Mesothelial cell of epicardium (in vitro differentiated cells): ENCODE results near the gene PRR13. TPM values are rescaled to one million over a fixed set of nuclear protein-coding genes. Genes with fewer than 3 reads are reported as not detected.
"Not testable (repeated sequence)": the region's sequence is repeated elsewhere in the genome, so short reads cannot be mapped to it uniquely, and the experiment has no call there.

Experiments used
- DNase-seq, 2 experiments: peaks; one replicate each; pipeline ENCODE4 v3.0.0; 2021; ENCODE audit warnings: low spot score in 2 of 2; ENCODE audit not compliant: unreplicated experiment in 2 of 2
- H3K27ac Mint-ChIP-seq: 2 replicates; pipeline ENCODE4 v1.8.0; 2021; ENCODE audit warnings: mixed read lengths
- H3K27me3 Mint-ChIP-seq: 2 replicates; pipeline ENCODE4 v1.8.0; 2021; ENCODE audit warnings: low read depth, mixed read lengths
- H3K36me3 Mint-ChIP-seq: 2 replicates; pipeline ENCODE4 v1.8.0; 2021; ENCODE audit warnings: mixed read lengths
- H3K4me1 Mint-ChIP-seq: 2 replicates; pipeline ENCODE4 v1.8.0; 2021; ENCODE audit warnings: mixed read lengths
- H3K4me3 Mint-ChIP-seq: 2 replicates; pipeline ENCODE4 v1.8.0; 2021; ENCODE audit warnings: mild to moderate bottlenecking, moderate library complexity, mixed read lengths
- H3K9me3 Mint-ChIP-seq: 2 replicates; pipeline ENCODE4 v1.8.0; 2021; ENCODE audit warnings: mixed read lengths
- total RNA-seq: library from RNA; stranded (reverse); gene quantifications from 3 replicates; pipeline ENCODE4 v1.2.1, GENCODE V29; 2021
- TF ChIP-seq, protein P1 (sequence below): fragments of 200-600 bp; sonication (generic); IDR thresholded peaks from one replicate; pipeline ENCODE4 v1.5.0; 2021; ENCODE audit warnings: antibody characterized with exemption; ENCODE audit not compliant: unreplicated experiment

Gene PRR13
- total RNA-seq, 1 donor from 2014 or later: 76.2 TPM

DNA sequence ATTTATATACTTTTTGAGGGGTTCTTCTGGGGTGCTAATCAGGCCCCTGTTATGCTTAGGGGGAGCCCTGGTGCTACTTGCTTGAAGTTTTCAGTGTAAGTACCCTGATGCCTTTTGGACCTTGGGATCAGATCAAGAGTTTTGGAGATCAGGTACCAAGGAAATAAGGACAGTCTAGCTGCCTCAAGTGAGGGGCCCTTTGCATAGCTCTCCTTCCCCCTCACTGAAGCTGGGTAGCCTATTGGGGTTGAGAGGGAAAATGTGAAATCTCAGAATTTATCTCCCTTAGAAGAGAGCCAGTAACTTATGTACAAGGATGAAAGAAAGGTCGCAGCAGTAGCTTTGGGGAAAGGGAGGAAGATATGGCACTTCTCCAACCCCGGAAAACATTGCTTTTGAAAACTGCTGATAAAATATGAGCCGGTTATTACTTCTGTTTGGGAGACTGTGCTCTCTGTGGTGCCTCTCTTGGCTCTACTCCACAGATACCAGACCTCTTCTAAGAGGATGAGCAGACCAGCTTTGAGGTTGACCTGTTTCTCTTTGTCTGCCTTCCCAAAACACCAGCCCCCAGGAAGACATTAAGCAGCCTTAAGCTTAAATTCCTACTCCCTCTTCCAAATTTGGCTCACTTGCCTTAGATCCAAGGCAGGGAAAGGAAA is 26.6 kb upstream of the PRR13 start:
- TF ChIP-seq, protein P1, sequence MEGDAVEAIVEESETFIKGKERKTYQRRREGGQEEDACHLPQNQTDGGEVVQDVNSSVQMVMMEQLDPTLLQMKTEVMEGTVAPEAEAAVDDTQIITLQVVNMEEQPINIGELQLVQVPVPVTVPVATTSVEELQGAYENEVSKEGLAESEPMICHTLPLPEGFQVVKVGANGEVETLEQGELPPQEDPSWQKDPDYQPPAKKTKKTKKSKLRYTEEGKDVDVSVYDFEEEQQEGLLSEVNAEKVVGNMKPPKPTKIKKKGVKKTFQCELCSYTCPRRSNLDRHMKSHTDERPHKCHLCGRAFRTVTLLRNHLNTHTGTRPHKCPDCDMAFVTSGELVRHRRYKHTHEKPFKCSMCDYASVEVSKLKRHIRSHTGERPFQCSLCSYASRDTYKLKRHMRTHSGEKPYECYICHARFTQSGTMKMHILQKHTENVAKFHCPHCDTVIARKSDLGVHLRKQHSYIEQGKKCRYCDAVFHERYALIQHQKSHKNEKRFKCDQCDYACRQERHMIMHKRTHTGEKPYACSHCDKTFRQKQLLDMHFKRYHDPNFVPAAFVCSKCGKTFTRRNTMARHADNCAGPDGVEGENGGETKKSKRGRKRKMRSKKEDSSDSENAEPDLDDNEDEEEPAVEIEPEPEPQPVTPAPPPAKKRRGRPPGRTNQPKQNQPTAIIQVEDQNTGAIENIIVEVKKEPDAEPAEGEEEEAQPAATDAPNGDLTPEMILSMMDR: no peak
- H3K4me1 Mint-ChIP-seq: peaks cover 60% of the 10 kb centered on the region
- H3K27me3 Mint-ChIP-seq: no peaks in the 10 kb centered on the region
- H3K4me3 Mint-ChIP-seq: no peak overlapping the region
- peak overlapping the region; percentile 90 for H3K27ac Mint-ChIP-seq
- peaks cover 14% of the 10 kb centered on the region for H3K36me3 Mint-ChIP-seq
- no peaks in the 10 kb centered on the region for H3K9me3 Mint-ChIP-seq
- no peak for DNase-seq

DNA sequence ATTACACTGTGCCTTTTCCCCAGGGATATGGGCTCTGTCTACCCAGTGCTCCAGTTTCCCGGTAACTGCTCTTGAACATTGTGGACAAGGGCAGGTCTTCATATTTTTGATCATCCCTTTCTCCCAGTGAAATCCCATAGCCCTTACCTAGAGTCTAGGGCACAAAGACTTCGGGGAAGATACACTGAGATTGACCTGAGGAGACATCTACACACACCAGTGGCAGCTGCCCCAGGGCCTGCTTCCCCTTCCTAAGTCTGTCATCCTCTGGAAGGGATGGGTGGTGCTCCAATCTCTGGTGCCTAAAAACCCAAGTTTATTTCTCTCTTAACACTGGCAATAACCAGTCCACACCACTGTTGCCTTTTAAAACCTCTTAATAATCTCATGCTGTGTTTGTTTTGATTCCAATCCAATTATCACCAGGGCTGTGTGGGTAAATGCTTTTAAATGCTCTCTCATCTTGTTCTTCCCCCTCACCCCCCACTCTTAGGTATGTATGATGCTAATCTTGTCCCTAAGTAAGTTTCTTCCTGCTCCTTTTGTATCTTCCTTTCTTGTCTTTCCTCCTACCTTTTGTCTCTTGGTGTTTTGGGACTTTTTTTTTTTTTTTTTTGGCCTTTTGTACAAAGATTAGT is 25.7 kb upstream of the PRR13 start:
- H3K9me3 Mint-ChIP-seq, H3K4me3 Mint-ChIP-seq, H3K27me3 Mint-ChIP-seq, H3K36me3 Mint-ChIP-seq, DNase-seq: not testable (repeated sequence)
- H3K27ac Mint-ChIP-seq: peak overlapping the region; percentile 90
- H3K4me1 Mint-ChIP-seq: peaks cover 68% of the 10 kb centered on the region

DNA sequence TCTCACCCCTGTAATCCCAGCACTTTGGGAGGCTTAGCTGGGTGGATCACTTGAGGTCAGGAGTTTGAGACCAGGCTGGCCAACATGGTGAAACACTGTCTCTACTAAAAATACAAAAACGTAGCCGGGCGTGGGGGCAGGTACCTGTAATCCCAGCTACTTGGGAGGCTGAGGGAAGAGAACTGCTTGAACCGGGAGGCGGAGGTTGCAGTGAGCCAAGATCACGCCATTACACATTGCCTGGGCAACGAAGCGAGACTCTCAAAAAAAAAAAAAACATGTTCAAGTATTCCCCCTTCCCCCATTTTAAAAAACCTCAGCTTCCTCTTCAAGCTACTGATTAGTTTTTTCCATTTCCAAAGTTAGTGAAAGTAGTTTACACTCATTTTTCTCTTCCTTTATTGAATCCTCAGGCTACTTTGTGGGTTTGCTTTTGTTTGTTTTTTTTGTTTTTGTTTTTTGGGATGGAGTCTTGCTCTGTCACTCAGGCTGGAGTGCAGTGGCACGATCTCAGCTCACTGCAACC is 24.2 kb upstream of the PRR13 start:
- H3K27me3 Mint-ChIP-seq, H3K27ac Mint-ChIP-seq, DNase-seq, H3K36me3 Mint-ChIP-seq, H3K9me3 Mint-ChIP-seq, H3K4me3 Mint-ChIP-seq: not testable (repeated sequence)
- peaks cover 69% of the 10 kb centered on the region for H3K4me1 Mint-ChIP-seq

DNA sequence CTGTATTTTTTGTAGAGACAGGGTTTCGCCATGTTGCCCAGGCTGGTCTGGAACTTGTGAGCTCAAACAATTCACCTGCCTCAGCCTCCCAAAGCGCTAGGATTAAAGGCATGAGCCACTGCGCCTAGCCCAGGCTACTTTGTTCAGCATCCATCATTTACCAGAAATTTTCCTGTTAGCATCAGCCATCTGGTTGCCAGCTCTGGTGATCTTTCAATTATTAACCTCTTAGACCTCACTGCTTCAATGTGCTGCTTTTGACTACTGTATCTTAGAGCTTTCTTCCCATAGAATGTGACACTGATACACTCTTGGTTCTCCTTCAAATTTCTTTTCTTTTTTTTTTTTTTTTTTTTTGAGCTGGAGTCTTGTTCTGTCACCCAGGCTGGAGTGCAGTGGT is 23.3 kb upstream of the PRR13 start:
- H3K4me1 Mint-ChIP-seq: peaks cover 62% of the 10 kb centered on the region
- no peak overlapping the region for H3K4me3 Mint-ChIP-seq
- no peak overlapping the region for H3K27ac Mint-ChIP-seq
- H3K36me3 Mint-ChIP-seq: no peaks in the 10 kb centered on the region
- no peaks in the 10 kb centered on the region for H3K27me3 Mint-ChIP-seq
- TF ChIP-seq, protein P1: no peak
- no peaks in the 10 kb centered on the region for H3K9me3 Mint-ChIP-seq
- no peak for DNase-seq

DNA sequence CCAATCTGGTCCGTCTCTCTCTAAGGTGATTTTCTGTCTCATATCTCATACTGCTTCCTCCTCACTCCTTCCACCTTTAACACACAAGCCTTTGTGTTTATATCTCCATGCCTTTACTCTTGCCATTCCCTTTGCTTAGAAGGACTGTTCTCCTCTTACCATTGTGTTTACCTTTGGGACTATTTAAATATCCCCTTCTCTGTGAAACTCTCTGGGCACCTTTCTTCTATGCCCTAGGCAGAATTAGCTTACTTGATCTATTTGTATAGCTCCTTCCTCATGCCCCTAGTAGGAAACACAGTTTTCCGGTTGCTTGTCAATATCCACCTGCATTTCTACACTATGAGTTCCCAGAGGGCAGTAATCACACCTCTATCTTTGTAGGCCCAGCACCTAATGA is 21.8 kb upstream of the PRR13 start:
- Mint-ChIP-seq H3K27me3 (no peaks in the 10 kb centered on the region), H3K4me3 (no peak overlapping the region), H3K9me3 (no peaks in the 10 kb centered on the region), H3K36me3 (no peaks in the 10 kb centered on the region), H3K27ac (peak overlapping the region; percentile 70), H3K4me1 (peaks cover 61% of the 10 kb centered on the region)
- TF ChIP-seq, protein P1: no peak
- DNase-seq: no peak

DNA sequence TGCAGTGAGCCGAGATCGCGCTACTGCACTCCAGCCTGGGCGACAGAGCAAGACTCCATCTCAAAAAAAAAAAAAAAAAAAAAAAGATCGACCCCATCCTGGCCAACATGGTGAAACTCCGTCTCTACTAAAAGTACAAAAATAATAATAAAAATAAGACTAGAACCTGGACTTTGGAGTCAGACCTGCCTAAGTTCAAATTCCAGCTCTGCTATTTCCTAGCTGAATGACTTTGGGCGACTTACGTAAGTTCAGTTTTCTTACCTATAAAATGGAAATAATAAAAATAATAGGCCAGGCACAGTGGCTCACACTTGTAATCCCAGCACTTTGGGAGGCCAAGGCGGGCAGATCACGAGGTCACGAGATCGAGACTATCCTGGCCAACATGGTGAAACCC is 19.3 kb upstream of the PRR13 start:
- H3K4me1 Mint-ChIP-seq: peaks cover 58% of the 10 kb centered on the region
- not testable (repeated sequence) for H3K27me3 Mint-ChIP-seq, H3K36me3 Mint-ChIP-seq, H3K4me3 Mint-ChIP-seq, DNase-seq, H3K27ac Mint-ChIP-seq, H3K9me3 Mint-ChIP-seq

DNA sequence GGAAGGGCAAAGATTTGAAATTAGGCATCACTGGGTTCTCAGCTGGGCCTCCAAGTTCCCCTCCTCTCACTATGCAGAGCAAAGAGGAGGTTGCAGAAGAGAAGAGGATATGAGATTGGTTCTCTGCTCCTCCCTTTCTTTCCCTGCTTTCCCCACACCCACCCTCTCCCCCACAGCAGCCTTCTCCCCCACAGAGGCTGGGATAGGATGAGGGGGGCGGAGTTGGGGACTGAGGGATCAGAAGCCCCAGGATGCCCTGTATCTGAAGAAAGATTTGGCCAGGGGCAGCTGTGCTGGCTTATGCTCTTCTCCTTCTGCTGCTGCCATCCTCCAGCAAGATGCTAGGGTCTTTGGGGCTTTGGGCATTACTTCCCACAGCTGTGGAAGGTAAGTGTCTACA is 17.9 kb upstream of the PRR13 start, which contains the start of gene AMHR2:
Gene AMHR2 (plus strand): TSS at position 259 of the 400 bp plus-strand sequence. CDS start 80 bp downstream, at position 339.
- DNase-seq: no peak
- Mint-ChIP-seq H3K4me3 (peak within 1 kb of the TSS; percentile 58), H3K9me3 (no peaks in the 10 kb centered on the region), H3K36me3 (no peaks in the 10 kb centered on the region), H3K27me3 (no peaks in the 10 kb centered on the region), H3K27ac (peak within 1 kb of the TSS; percentile 77), H3K4me1 (peaks cover 54% of the 10 kb centered on the region)
- TF ChIP-seq, protein P1: no peak
